Activated CD4-positive, alpha-beta T cell treated with anti-CD3 and anti-CD28 coated beads, Interleukin-2, amount 50 U/mL, for 4 hours (primary cell): ENCODE results near the gene PHLDB2.

Source experiments
- DNase-seq, 2 experiments: peaks; one replicate each; pipeline ENCODE4 v3.0.0-alpha.2; 2020

The PHLDB2 gene

DNA sequence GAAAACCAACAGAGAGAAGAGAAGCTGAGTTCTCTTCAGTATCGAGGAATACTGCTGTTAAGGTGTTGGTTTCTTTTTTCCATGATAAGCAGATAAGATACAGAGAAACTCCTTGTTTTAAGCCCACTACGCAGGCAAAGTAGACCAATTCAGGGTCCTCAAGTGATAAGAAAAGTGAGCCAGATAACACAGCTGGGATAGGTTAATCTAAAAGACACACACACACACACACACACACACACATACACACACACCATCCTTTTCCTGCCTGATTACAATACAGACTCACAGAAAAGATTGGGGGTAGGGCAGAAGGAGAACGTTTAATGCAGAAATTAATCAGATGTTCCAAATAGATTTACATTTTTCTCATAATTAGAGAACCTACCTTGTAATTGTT is 6.5 kb upstream of the PHLDB2 start:
- DNase-seq: no peak

DNA sequence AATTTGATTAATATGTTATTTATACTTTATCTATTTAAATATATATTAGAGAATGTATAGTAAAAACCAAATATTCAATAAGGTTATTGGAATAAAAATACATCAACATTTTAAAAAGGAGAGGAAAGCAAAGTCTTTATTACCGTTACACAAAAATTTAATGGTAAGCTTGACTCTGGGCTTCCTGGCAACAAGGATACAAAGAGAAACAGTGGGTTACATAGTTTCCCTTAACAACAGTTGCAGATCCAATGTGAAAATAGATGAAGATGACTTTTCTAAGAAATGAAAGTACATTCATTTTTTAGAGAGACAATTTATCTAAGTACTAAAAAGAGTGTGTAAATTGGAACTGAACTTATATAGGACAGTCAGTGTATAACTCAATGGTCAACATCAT is 6.0 kb upstream of the PHLDB2 start:
- no peak for DNase-seq

DNA sequence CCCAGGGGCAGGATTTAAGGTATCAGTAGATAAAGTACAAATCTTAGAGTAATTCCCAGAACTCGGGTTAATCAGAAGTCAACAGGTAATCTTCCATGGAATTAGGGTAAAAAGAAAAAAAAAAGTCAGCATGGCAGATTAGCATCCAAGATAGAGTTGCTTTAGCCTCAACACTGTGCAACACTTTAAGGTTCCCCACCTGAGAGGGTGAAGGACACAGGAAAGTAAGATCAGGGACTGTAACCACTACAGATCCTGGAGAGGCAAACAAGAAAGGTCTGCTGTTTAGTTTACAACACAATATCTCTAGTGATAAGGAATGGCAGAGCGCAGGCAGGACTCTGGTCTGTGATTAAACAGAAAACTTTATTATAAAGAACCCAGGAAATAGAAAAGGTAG is 4.1 kb upstream of the PHLDB2 start:
- no peak for DNase-seq

- no peak for DNase-seq
Observed at GRCh38 chr3:111856501-111856900, 2.6 kb upstream of the PHLDB2 start.

DNA sequence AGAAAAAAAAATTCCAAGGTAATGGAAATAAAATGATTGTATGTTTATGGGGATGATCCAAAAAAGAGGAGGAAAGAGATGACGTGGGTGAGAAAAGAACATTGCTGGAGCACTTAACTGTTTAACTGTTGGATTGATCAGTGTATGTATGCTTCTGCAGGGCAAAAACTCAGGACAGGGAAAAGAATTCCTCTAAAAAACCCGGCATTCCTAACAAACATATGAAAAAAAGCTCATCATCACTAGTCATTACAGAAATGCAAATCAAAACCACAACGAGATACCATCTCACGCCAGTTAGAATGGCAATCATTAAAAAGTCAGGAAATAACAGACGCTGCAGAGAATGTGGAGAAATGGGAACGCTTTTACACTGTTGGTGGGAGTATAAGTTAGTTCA is 1.6 kb upstream of the PHLDB2 start:
- DNase-seq: no peak

GRCh38 chr3:111858642-111859041 is 423 bp upstream of the PHLDB2 start:
- no peak for DNase-seq

- peak; percentile 15 to 21 for DNase-seq
Observed at GRCh38 chr3:111859974-111860859, 1.2 kb downstream of the PHLDB2 start.

- DNase-seq: no peak
Observed at GRCh38 chr3:111861391-111861790, 2.3 kb downstream of the PHLDB2 start.

GRCh38 chr3:111862415-111862814 is 3.4 kb downstream of the PHLDB2 start:
- no peak for DNase-seq

GRCh38 chr3:111862974-111863373 is 3.9 kb downstream of the PHLDB2 start:
- DNase-seq: no peak

GRCh38 chr3:111863942-111864694 is 5.1 kb downstream of the PHLDB2 start:
- no peak for DNase-seq

DNA sequence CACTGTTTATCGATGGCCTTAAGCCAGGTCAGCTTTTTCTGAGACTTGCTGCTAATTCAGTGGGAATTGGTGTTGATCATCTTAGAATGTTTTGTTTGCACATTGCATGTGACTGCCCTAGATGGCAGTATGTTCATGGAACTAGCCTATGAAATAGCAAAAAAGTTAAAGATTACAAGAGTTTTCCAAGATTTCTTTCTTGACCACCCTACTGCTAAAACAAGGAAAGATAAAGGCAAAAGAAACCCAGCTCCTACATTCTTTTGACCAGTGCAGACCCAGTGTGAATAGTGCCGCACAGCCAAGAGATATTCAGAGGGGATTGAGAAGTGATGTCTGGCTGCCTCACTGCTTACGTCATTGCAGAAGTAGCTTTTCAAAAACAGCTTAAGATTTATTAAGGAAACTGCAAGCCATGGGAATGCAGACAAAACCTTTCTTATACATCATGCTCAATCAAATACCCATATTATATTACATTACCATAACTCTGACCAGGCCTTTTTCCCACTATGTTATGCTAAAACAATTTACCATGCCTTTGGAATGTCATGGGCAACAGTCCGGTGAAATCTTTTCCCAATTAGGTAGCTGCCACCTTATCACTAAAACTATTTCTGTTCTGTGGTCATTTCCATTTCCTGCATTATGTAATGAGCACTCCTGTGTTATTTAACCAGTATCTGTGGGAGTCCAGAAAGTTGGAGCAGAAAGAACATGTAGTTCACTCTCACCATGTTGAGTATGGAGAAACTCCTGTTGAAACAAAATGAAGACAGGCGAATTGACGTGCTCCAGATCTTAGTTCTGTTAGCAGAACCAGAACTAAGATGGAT is 6.0 kb downstream of the PHLDB2 start:
- DNase-seq: no peak

GRCh38 chr3:111867889-111868426 is 8.9 kb downstream of the PHLDB2 start:
- no peak for DNase-seq

DNA sequence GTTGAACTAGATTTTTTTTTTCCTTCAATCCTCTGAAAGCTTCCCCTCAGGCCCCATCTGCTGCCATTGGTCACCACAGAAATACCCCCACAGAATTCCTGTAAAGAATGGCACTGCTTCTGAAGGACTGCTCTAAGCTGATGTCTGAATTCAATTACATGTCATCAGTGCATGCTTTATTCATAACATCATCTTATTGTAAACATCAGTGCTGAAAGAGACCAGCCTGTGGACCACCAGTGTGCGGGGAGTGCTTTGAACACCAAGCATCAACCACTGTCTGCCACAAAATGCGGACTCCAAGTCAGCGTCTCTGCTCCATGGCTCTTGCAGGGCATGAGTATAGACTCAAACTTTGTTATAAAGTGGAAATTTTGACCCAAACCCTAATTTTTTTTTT is 11.6 kb downstream of the PHLDB2 start:
- DNase-seq: no peak

DNA sequence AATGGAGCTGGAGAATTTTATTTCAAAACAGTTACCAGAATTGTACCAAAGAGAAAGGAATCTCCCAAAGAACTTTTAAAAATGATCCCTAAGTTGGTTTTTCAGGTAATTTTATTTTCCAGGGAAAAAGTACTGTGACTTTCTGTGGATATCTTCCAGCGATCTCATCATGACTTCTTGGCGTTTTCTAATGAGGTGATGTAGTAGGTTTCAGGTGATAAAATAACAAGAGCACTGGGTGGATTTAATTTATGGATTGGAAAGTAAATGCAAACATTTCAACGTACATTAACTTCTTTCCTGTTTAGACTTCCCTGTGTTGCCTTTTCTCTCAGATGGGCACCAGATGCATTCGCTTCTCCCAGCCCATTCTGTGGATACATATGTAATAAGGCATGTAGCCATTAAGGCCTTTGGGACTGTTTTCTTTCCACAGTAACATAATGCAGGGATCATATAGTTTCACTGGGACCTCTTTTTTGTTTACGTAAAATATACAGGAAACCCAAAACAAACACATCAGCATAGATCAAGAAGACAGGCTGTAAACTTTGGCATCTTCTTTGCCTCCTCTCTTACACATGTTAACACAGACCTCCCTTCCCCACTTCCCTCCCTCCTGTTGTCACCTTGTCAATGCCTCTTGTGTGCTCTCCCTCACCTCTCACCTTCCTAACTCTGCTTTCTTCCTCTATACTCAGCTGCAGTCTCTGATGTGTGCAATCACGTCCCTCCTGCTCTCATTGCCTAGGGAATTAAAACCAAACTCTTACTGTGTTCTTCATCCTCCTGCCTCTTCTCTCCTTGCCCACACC is 13.0 kb downstream of the PHLDB2 start:
- DNase-seq: no peak

GRCh38 chr3:111872979-111873378 is 13.9 kb downstream of the PHLDB2 start:
- no peak for DNase-seq

DNA sequence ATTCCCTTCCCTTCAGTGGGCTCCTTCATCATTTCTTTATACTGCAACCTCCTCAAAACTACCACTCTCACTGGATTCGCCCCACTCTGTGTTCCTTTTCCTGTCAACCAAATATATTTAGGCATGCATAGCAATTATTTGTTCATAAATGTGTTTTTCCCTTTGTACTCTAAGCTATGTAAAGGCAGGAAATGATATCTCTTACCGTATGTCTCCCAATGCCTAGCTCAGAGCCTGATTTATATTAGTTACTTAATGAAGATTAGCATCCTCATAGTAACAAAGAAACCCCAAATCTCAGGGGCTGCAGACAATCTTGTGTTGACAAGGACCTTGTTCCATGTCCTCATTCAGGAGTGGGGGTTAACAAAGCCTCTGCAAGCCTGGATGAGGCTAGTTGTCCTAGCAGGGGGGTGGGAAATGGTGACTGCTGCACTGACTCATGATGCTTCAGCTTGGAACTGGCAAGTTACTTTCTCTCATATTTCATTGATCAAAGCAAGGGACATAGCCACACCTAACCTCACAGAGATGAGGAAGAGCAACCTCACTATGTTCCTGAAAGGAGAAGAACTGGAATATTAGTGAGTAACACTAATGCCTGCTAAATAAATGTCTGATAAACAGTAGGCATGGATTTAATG is 15.2 kb downstream of the PHLDB2 start:
- no peak for DNase-seq

DNA sequence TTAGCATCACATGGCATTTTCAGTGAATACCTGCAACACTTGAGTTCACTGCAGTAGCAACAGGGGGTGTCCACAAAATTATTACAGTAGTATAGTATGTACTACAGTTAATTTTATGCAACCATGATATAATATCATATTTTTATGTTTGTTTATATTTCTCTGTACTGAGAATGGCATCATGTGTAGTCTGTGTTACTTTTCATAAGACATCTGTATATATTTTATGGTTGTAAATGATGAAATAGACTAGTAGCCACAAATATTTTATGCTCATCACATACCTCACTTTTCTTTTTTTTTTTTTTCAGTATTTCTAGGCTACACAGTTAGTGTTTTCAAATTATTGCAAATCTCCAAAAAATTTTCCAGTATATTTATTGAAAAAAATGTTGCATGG is 22.4 kb downstream of the PHLDB2 start:
- no peak for DNase-seq

DNA sequence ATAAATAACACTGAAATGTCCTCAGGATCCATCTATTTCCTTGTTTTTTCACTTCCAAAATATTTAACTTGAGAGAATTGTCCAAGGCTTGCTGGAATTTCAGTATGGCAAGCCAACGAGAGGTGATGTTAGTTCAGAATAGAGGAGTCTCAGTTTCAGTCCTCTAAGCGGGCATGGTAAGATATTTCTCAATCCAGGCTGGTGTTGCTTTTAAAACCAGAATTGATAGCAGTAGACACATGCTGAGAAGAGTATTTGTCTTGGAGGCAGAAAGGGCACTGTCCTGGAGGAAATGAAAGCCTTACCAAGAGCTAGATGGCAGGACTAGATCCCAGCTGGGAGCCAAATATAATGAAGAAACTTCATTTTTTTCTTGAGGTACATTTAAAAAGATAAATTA is 23.1 kb downstream of the PHLDB2 start:
- no peak for DNase-seq

- DNase-seq: no peak
Observed at GRCh38 chr3:111882799-111883198, 23.7 kb downstream of the PHLDB2 start.

DNA sequence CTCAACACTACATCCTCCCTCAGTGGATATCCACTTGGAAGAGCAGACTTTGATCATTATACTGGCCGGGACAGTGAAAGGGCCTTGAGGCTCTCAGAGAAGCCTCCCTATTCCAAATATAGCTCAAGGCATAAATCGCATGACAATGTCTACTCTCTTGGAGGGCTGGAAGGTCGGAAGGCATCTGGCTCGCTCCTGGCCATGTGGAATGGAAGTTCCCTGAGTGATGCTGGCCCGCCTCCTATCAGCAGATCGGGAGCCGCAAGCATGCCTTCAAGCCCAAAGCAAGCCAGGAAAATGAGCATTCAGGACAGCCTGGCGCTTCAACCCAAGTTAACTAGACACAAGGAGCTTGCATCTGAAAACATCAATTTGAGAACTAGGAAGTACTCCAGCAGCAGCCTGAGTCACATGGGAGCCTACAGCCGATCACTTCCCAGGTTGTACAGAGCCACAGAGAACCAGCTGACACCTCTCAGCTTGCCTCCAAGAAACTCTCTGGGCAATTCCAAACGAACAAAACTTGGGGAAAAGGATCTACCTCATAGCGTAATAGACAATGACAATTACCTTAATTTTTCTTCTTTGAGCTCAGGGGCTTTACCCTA is 25.4 kb downstream of the PHLDB2 start:
- no peak for DNase-seq
